Neural progenitor cell (in vitro differentiated cells): ENCODE results near the gene SENP1.

ENCODE experiments used
- EZH2 ChIP-seq: fragments of 200-600 bp; sonication (generic); IDR thresholded peaks from 2 replicates; pipeline ENCODE4 v1.6.1; 2017; ENCODE audit warnings: antibody characterized with exemption, mild to moderate bottlenecking, moderate library complexity
- EZH2phosphoT487 ChIP-seq: fragments of 200-600 bp; sonication (generic); IDR thresholded peaks from 2 replicates; pipeline ENCODE4 v1.6.1; 2017; ENCODE audit warnings: antibody characterized with exemption
- TF ChIP-seq, protein P1 (sequence below): fragments of 200-600 bp; sonication (generic); IDR thresholded peaks from 2 replicates; pipeline ENCODE4 v1.5.1; 2017; ENCODE audit warnings: antibody characterized with exemption, mild to moderate bottlenecking

DNA sequence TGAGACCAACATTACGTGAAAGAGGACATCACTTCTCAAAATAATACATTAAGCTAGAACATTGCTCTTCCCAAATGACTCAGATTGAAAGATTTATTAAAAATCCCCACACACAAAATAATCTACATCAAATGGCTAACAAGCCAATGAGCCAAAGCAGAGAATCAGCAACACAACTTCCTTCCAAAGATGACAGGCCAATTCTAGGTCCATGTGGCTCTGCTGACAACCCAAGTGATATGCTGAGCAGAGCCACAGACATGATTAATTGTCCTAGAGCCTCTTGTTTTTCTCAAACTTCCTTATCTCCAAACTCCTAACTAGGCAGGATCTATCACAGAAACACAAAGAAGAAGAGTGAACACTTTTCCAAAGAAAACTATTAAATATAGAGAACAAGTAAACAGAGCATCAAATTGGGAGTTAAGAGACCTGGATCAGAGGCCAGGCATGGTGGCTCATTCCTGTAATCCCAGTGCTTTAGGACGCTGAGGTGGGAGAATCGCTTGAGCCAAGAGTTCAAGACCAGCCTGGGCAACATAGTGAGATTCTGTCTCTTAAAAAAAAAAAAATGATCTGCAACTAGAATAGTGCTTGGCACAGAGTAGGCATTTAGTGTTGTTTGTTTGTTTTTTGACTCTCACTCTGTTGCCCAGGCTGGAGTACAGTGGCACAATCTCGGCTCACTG, 38.5 kb downstream of the SENP1 start:
- TF ChIP-seq, protein P1, sequence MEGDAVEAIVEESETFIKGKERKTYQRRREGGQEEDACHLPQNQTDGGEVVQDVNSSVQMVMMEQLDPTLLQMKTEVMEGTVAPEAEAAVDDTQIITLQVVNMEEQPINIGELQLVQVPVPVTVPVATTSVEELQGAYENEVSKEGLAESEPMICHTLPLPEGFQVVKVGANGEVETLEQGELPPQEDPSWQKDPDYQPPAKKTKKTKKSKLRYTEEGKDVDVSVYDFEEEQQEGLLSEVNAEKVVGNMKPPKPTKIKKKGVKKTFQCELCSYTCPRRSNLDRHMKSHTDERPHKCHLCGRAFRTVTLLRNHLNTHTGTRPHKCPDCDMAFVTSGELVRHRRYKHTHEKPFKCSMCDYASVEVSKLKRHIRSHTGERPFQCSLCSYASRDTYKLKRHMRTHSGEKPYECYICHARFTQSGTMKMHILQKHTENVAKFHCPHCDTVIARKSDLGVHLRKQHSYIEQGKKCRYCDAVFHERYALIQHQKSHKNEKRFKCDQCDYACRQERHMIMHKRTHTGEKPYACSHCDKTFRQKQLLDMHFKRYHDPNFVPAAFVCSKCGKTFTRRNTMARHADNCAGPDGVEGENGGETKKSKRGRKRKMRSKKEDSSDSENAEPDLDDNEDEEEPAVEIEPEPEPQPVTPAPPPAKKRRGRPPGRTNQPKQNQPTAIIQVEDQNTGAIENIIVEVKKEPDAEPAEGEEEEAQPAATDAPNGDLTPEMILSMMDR = no peak
- TF ChIP-seq EZH2 (no peak), EZH2phosphoT487 (no peak)
